Stomach smooth muscle (tissue), 2 donors: Measurements from ENCODE around the gene ENPP3.

Source experiments
- H3K27ac ChIP-seq: one replicate; pipeline ENCODE4 v1.7.0; 2013; ENCODE audit warnings: mild to moderate bottlenecking, low read length, inconsistent platforms
- H3K27me3 ChIP-seq, 2 donors: one replicate each; pipeline ENCODE4 v1.7.0; 2013; ENCODE audit warnings: low read length in 2 of 2; ENCODE audit not compliant: insufficient read depth in 2 of 2, control insufficient read depth in 1 of 2
- H3K36me3 ChIP-seq, 2 donors: one replicate each; pipeline ENCODE4 v1.7.0; 2013; ENCODE audit warnings: low read length in 2 of 2; ENCODE audit not compliant: control insufficient read depth in 2 of 2, insufficient read depth in 2 of 2
- H3K4me1 ChIP-seq: one replicate; pipeline ENCODE4 v1.7.0; 2013; ENCODE audit warnings: low read length; ENCODE audit not compliant: control insufficient read depth, insufficient read depth
- H3K4me3 ChIP-seq, 2 donors: one replicate each; pipeline ENCODE4 v1.7.0; 2013; ENCODE audit warnings: low read length in 2 of 2
- H3K9ac ChIP-seq, 2 donors: one replicate each; pipeline ENCODE4 v1.7.0; 2013; ENCODE audit warnings: low read length in 2 of 2, mild to moderate bottlenecking in 1 of 2
- H3K9me3 ChIP-seq, 2 donors: one replicate each; pipeline ENCODE4 v1.7.0; 2013; ENCODE audit warnings: low read length in 2 of 2; ENCODE audit not compliant: control insufficient read depth in 2 of 2
- donor health status: healthy.
- donor health status: Pancreatic carcinoma.

The ENPP3 gene

DNA sequence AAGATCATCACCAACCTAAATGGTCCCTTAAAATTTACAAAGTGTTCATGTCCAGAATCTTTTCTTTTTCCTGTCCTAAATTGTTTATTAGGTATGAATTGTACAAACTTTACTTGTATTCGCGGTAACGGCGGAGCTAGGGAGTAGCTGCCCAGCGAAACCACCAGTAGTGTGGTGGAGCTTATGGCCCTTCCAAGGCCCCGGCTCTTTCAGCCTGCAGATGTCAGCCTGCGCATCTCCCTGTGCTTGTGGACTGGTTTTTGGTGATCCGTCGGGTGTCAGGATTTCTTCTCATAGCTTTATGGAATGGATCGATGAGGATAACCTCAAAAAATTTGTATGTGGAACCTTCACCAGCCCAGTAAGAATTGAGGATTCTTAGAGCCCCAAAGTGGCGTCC is 143.5 kb downstream of the ENPP3 start:
- H3K4me3 ChIP-seq, result no peak overlapping the region
- no peaks in the 10 kb centered on the region for H3K9me3 ChIP-seq
- no peak overlapping the region for H3K9ac ChIP-seq
- H3K36me3 ChIP-seq, result no peaks in the 10 kb centered on the region
- no peak overlapping the region for H3K27ac ChIP-seq
- no peaks in the 10 kb centered on the region for H3K4me1 ChIP-seq
- H3K27me3 ChIP-seq, result no peaks in the 10 kb centered on the region

DNA sequence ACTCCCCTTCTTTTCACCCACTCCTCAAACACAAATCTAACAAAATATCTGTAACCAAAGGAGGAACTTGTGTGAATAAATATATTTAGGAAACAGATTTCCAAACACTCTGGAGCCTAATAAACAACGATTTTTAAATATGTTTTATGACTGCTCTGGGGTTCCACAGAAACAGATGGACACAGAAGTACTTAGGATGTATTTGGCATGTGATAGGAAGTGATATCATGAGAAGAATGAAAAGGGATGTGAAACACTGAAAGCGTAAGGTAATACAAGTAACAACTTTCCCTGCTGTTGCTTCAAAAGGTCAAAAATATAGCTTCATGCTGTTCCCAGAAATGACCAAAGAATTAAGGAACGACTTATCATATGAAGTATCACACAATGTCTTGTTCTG is 144.6 kb downstream of the ENPP3 start:
- Histone ChIP-seq H3K27ac (no peak overlapping the region), H3K4me1 (no peaks in the 10 kb centered on the region), H3K36me3 (no peaks in the 10 kb centered on the region), H3K4me3 (no peak overlapping the region), H3K27me3 (no peaks in the 10 kb centered on the region), H3K9ac (no peak overlapping the region), H3K9me3 (no peaks in the 10 kb centered on the region)

DNA sequence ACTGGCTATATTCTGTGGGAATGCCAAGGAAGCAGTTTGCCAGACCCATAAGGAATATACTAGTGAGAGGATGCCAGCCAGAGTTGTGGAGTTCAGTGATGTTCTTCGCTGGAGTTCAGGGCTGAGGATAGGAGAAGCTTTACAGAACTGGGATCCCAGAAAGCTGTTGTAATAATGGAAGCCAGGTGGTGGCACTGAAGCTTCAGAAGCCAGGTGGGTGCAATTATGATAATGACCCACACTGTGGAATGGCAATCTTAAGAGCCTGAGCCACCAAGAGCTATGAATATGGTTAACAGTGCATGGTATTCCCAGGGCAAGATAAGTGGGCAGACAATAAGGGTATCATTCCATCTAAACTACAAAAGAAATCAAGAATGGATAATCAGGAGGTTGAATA is 145.7 kb downstream of the ENPP3 start:
- no peaks in the 10 kb centered on the region for H3K36me3 ChIP-seq
- no peaks in the 10 kb centered on the region for H3K9me3 ChIP-seq
- no peak overlapping the region for H3K4me3 ChIP-seq
- H3K4me1 ChIP-seq, result no peaks in the 10 kb centered on the region
- no peak overlapping the region for H3K9ac ChIP-seq
- no peak overlapping the region for H3K27ac ChIP-seq
- no peaks in the 10 kb centered on the region for H3K27me3 ChIP-seq

DNA sequence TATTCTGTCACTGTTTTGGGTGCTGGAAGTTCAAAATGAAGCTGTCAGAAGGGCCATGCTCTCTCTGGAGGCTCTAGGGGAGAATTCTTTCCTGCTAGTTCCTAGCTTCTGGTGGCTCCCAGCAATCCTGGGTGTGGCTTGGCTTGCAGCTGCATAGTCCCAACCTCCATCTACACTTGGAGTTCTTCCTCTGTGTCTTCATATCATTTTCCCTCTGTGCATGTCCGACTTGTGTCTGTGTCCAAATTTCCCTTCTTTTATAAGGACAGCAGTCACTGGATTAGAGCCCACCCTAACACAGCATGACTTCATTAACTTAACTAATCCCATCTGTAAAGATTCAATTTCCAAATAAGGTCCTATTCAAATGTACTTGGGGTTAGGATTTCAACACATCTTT is 147.5 kb downstream of the ENPP3 start:
- Histone ChIP-seq H3K27ac (no peak overlapping the region), H3K36me3 (no peaks in the 10 kb centered on the region), H3K9ac (no peak overlapping the region), H3K4me3 (no peak overlapping the region), H3K9me3 (no peaks in the 10 kb centered on the region), H3K27me3 (no peaks in the 10 kb centered on the region), H3K4me1 (no peaks in the 10 kb centered on the region)

DNA sequence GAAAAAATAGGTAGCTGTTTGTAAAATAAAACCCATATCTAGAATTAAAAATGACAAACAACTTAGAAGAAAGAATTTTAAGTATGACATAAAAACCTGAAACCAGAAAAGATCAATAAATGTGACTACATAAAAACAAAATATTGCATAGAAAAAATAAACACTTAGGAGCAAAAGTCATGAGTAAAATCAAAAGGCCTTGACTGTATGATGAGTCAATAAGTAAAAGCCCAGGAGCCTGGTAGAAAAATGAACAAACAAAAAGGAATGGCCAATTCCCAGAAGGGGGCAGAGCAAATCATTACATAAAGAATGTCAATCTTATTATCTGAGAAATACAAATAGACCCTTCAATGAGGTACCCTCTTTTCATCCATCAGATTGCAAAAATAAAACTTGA is 150.0 kb downstream of the ENPP3 start:
- Histone ChIP-seq H3K27ac (no peak overlapping the region), H3K36me3 (no peaks in the 10 kb centered on the region), H3K4me1 (no peaks in the 10 kb centered on the region)

DNA sequence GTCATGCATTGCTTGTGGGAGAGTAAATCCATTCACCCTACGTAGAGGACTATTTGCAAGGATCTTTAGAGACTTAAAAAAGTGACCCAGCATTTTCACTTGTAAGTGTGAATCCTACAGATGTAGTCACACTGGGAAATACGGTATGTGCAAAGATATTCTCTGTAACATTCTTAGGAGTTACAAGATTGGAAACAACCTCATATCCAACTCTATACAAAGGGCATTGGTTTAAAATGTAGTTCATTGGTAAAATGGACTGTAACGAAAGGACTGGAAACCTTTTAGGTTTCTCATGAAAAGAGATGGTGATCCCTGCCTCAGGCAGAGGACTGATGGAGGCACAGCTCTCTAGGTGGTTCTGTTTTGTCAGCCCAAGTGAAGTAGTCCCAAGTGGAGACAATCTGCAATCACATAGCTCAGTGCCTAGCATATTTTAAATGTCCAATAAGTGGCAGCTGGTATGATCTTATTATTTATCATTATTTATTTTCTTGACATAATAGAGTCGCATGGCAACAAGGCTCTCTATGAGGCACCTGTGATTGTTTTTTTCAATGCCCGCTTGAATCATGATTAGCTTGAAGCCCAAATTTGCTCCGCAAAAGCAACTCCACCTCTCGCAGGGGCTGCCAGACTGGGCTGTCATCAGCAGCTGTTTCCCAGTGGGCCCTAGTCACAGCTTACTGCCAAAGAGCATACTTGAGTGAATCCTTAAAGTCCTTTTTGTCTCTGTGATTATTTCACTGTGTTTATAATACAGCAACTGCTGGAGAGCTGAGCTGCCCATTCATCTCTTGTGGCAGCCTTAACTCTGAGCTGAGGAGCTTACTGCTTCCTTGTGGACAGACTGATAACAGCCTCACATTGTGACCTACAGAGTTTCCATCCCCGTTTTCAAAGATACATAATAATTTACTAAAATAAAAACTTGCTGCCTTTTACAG is 150.9 kb downstream of the ENPP3 start:
- H3K9me3 ChIP-seq, result no peaks in the 10 kb centered on the region
- H3K4me3 ChIP-seq, result no peak overlapping the region
- no peak overlapping the region for H3K9ac ChIP-seq
- H3K36me3 ChIP-seq, result no peaks in the 10 kb centered on the region
- no peak overlapping the region for H3K27ac ChIP-seq
- no peaks in the 10 kb centered on the region for H3K4me1 ChIP-seq
- no peaks in the 10 kb centered on the region for H3K27me3 ChIP-seq

More for the DNA sequence above, 150.0 kb downstream of the ENPP3 start:
- no peak overlapping the region for H3K9ac ChIP-seq
- H3K27me3 ChIP-seq, result no peaks in the 10 kb centered on the region
- H3K4me3 ChIP-seq, result no peak overlapping the region
- H3K9me3 ChIP-seq, result no peaks in the 10 kb centered on the region

DNA sequence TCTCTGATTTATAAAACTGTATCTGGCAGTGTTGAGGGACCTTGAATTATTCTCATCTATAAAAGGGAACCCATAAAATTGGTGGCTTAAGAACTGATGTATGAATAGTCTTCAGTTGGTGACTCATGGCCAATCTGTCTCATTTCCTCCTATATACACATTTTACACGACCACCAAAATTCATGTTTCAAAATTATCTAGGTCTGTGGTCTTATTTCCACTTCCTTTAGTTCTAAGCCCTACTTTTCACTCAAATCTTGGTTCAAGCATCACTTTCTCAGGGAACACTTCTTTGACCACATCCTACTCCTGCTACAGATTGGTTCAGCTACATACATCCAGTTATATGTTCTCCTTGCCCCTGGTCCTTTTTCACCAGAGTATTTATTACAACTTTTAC is 152.1 kb downstream of the ENPP3 start:
- Histone ChIP-seq H3K9ac (no peak overlapping the region), H3K27ac (no peak overlapping the region), H3K4me3 (no peak overlapping the region), H3K27me3 (no peaks in the 10 kb centered on the region), H3K4me1 (no peaks in the 10 kb centered on the region), H3K36me3 (no peaks in the 10 kb centered on the region), H3K9me3 (no peaks in the 10 kb centered on the region)

DNA sequence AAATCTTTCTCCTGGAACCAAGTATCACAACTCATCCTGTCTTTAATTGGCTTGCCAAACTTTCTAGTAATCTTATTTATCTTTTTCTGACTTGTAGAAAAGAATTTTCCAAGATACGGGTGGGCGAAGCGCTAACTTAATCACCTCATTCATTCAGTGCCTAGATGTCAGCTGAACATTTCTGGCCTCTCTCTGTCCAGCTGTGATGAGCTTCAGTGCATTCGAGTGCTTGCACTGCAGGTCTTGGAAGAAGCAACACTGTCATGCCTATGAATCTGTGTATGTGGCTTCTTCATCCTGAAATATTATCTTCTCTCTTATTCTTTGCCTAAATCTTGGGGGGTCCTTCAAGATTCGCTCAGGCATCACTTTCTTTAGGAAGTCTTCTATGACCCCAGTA is 154.4 kb downstream of the ENPP3 start:
- Histone ChIP-seq H3K9me3 (no peaks in the 10 kb centered on the region), H3K4me3 (no peak overlapping the region), H3K9ac (no peak overlapping the region), H3K27me3 (no peaks in the 10 kb centered on the region), H3K27ac (no peak overlapping the region), H3K4me1 (no peaks in the 10 kb centered on the region), H3K36me3 (no peaks in the 10 kb centered on the region)

DNA sequence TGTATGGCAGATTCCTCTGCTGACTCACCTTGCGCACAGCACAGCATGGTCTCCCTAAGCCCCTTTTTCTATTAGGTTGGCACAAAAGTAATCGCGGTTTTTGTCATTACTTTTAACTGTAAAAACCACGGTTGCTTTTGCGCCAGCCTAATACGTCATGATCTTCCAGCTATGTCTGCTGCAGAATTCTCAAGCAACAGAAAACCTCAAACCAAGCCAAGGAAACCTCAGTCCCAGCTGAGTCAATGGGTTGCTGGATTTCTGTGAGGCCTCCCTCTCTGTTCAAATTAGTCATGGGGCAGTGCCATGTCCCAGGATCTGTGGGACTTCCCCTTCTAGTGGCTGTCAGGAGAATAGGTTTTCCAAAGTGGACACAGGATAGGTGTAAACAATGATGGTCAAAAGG is 155.0 kb downstream of the ENPP3 start:
- Histone ChIP-seq H3K27ac (no peak overlapping the region), H3K36me3 (no peaks in the 10 kb centered on the region), H3K9me3 (no peaks in the 10 kb centered on the region), H3K27me3 (no peaks in the 10 kb centered on the region), H3K9ac (no peak overlapping the region), H3K4me3 (no peak overlapping the region), H3K4me1 (no peaks in the 10 kb centered on the region)

DNA sequence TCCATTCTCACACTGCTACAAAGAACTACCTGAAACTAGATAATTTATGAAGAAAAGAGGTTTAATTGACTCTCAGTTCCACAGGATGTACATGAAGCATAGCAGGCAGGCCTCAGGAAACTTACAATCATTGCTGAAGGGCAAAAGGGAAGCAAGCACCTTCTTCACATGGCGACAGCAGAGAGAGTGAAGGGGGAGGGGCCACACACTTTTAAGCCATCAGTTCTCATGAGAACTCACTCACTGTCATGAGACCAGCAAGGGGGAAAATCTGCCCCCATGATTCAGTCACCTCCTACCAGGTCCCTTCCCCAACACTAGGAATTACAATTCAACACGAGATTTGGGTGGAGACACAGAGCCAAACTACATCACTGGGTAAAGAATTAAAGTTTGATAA is 158.3 kb downstream of the ENPP3 start:
- H3K4me3 ChIP-seq, result no peak overlapping the region

More for the DNA sequence above, 158.3 kb downstream of the ENPP3 start:
- H3K36me3 ChIP-seq, result no peaks in the 10 kb centered on the region
- no peaks in the 10 kb centered on the region for H3K9me3 ChIP-seq
- H3K27ac ChIP-seq, result no peak overlapping the region
- H3K27me3 ChIP-seq, result no peaks in the 10 kb centered on the region
- H3K4me1 ChIP-seq, result no peaks in the 10 kb centered on the region
- no peak overlapping the region for H3K9ac ChIP-seq
